Thyroid gland (tissue), 4 donors: ENCODE measurements around the gene INTS1.

Experiments
- POLR2A ChIP-seq, 2 donors: fragments of 450-650 bp; IDR thresholded peaks; one replicate each; pipeline ENCODE4 v1.6.1; 2017; ENCODE audit warnings: antibody characterized with exemption in 2 of 2, mild to moderate bottlenecking in 2 of 2, moderate library complexity in 1 of 2
- TF ChIP-seq, protein P1 (sequence below), 6 experiments: fragments of 200-600 bp in 3 of 6; fragments of 450-650 bp in 3 of 6; sonication (generic) in 3 of 6; IDR thresholded peaks; one replicate each; pipeline ENCODE4 v1.5.1; 2016 to 2019; ENCODE audit warnings: antibody characterized with exemption in 6 of 6, mild to moderate bottlenecking in 2 of 6, inconsistent platforms in 1 of 6, moderate library complexity in 1 of 6

GRCh38 chr7:1446620-1447032 lies 57.6 kb downstream of the INTS1 start:
- TF ChIP-seq, protein P1, sequence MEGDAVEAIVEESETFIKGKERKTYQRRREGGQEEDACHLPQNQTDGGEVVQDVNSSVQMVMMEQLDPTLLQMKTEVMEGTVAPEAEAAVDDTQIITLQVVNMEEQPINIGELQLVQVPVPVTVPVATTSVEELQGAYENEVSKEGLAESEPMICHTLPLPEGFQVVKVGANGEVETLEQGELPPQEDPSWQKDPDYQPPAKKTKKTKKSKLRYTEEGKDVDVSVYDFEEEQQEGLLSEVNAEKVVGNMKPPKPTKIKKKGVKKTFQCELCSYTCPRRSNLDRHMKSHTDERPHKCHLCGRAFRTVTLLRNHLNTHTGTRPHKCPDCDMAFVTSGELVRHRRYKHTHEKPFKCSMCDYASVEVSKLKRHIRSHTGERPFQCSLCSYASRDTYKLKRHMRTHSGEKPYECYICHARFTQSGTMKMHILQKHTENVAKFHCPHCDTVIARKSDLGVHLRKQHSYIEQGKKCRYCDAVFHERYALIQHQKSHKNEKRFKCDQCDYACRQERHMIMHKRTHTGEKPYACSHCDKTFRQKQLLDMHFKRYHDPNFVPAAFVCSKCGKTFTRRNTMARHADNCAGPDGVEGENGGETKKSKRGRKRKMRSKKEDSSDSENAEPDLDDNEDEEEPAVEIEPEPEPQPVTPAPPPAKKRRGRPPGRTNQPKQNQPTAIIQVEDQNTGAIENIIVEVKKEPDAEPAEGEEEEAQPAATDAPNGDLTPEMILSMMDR (IDR thresholded peaks at IDR 0.05), result no peak
- no peak for TF ChIP-seq POLR2A (IDR thresholded peaks at IDR 0.05)
